Measurements from ENCODE around the gene MPP2.

GRCh38 chr17:43942051-43942685, 34.8 kb upstream of the MPP2 start, which contains the start of gene PPY:
- no peak for TF ChIP-seq EZH2 (IDR thresholded peaks at IDR 0.05; ENCODE audit: borderline replicate concordance)
- TF ChIP-seq EZH2phosphoT487 (IDR thresholded peaks at IDR 0.05; ENCODE audit: low read depth, severe bottlenecking, unreplicated experiment) = no peak
- no peak for TF ChIP-seq CTCF (IDR thresholded peaks at IDR 0.05; ENCODE audit: poor library complexity)

Measured in hepatocyte (in vitro differentiated cells).